Lower leg skin (tissue), 3 donors: ENCODE results near the gene DHX40.

Experiments
- POLR2A ChIP-seq, 2 donors: fragments of 450-650 bp; IDR thresholded peaks; one replicate each; pipeline ENCODE4 v1.6.1; 2016 to 2017; ENCODE audit warnings: antibody characterized with exemption in 2 of 2, mild to moderate bottlenecking in 1 of 2, moderate library complexity in 1 of 2
- TF ChIP-seq, protein P1 (sequence below), 3 donors: fragments of 450-650 bp; IDR thresholded peaks; one replicate each; pipeline ENCODE4 v1.5.1; 2016; ENCODE audit warnings: antibody characterized with exemption in 3 of 3, mild to moderate bottlenecking in 3 of 3, moderate library complexity in 2 of 3

DNA sequence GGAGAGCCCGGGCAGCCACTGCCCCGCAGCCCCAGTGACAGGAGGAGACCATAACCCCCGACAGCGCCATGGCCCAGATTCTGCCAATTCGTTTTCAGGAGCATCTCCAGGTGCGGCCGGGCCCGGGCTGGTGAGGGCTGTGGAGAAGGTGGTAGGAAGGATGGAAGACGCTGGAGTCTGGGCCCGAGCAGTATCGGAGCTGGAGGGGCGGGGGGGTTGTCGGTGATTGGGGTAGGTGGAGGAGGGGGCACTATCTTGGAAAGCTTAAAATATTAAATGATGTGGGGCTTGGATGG is 54.6 kb downstream of the DHX40 start:
- TF ChIP-seq POLR2A (IDR thresholded peaks at IDR 0.05), result no peak
- TF ChIP-seq, protein P1, sequence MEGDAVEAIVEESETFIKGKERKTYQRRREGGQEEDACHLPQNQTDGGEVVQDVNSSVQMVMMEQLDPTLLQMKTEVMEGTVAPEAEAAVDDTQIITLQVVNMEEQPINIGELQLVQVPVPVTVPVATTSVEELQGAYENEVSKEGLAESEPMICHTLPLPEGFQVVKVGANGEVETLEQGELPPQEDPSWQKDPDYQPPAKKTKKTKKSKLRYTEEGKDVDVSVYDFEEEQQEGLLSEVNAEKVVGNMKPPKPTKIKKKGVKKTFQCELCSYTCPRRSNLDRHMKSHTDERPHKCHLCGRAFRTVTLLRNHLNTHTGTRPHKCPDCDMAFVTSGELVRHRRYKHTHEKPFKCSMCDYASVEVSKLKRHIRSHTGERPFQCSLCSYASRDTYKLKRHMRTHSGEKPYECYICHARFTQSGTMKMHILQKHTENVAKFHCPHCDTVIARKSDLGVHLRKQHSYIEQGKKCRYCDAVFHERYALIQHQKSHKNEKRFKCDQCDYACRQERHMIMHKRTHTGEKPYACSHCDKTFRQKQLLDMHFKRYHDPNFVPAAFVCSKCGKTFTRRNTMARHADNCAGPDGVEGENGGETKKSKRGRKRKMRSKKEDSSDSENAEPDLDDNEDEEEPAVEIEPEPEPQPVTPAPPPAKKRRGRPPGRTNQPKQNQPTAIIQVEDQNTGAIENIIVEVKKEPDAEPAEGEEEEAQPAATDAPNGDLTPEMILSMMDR (IDR thresholded peaks at IDR 0.05), result no peak
